H1 (cell line): ENCODE measurements around the gene LILRB3. TPM values are rescaled to one million over a fixed set of nuclear protein-coding genes. Genes with fewer than 3 reads are reported as not detected.

Experiments used
- ATF3 ChIP-seq: IDR thresholded peaks from 2 replicates; pipeline ENCODE4 v1.6.1; 2011; ENCODE audit warnings: low read depth, mild to moderate bottlenecking, low read length; ENCODE audit not compliant: insufficient read depth
- polyA plus RNA-seq, 7 experiments: library from polyadenylated mRNA; depleted of rRNA in 3 of 7; stranded (reverse) in 5 of 7; unstranded in 2 of 7; fragments of >200 nt in 5 of 7; fragments of 200-250 nt in 2 of 7; gene quantifications; 1 replicate in 5 of 7; 2 replicates in 1 of 7; 4 replicates in 1 of 7; pipeline versions ENCODE4 v1.2.1 to v1.2.3, GENCODE V29; 2011 to 2013; ENCODE audit warnings: missing spikeins in 2 of 7, mixed read lengths in 2 of 7
- total RNA-seq: library from RNA; stranded (reverse); fragmentation: NEBNext Ultra II Directional; extraction: Animal tissue kit (Norgen Biotek cat#: 25700); gene quantifications from 2 replicates; pipeline ENCODE4 v1.2.1, GENCODE V29; 2021

Gene LILRB3
- total and polyA plus RNA-seq, 2 of the 8 experiments (the other 6 are each of a cell fraction or from before 2014, with no cell fraction given) = not detected

GRCh38 chr19:54271106-54271505 lies 48.3 kb upstream of the LILRB3 start (continued):
- no peak for TF ChIP-seq ATF3
